A549 (cell line): Measurements from ENCODE around the gene PNP.

Source experiments
- CEBPB ChIP-seq, 2 experiments: fragments of >200 bp in 1 of 2; sonication (Bioruptor Twin) in 1 of 2; formaldehyde crosslinking in 1 of 2; IDR thresholded peaks; 2 replicates each; pipeline ENCODE4 v1.6.1; 2012 to 2016
- CTCF ChIP-seq: fragments of >200 bp; sonication (Bioruptor Twin); formaldehyde crosslinking; IDR thresholded peaks from 3 replicates; pipeline ENCODE4 v1.5.1; 2016
- EP300 ChIP-seq, 2 experiments: fragments of >200 bp; sonication (Bioruptor Twin); formaldehyde crosslinking; IDR thresholded peaks; 2 replicates in 1 of 2; 3 replicates in 1 of 2; pipeline ENCODE4 v1.6.1; 2016 to 2017
- ESRRA ChIP-seq: fragments of 150-350 bp; IDR thresholded peaks from 2 replicates; pipeline ENCODE4 v1.6.1; 2014; ENCODE audit warnings: mild to moderate bottlenecking, low read length, borderline replicate concordance
- HDAC2 ChIP-seq: fragments of 200-600 bp; sonication (generic); IDR thresholded peaks from 2 replicates; pipeline ENCODE4 v1.6.1; 2016
- JUN ChIP-seq, 2 experiments: fragments of >200 bp; sonication (Bioruptor Twin); formaldehyde crosslinking; IDR thresholded peaks; 2 replicates in 1 of 2; 3 replicates in 1 of 2; pipeline ENCODE4 v1.6.1; 2016 to 2017
- KDM1A ChIP-seq: fragments of 200-600 bp; sonication (generic); IDR thresholded peaks from 2 replicates; pipeline ENCODE4 v1.6.1; 2016; ENCODE audit warnings: low read depth, mild to moderate bottlenecking
- PBX3 ChIP-seq: IDR thresholded peaks from 2 replicates; pipeline ENCODE4 v1.6.1; 2012
- POLR2A ChIP-seq: IDR thresholded peaks from 2 replicates; pipeline ENCODE4 v1.6.1; 2012; ENCODE audit warnings: mild to moderate bottlenecking, low read length
- USF2 ChIP-seq: fragments of 450-650 bp; IDR thresholded peaks from 2 replicates; pipeline ENCODE4 v1.6.1; 2014; ENCODE audit warnings: antibody characterized with exemption

GRCh38 chr14:20429801-20430669 is 39.2 kb upstream of the PNP start:
- TF ChIP-seq USF2 (no peak), CTCF (no peak), JUN (IDR thresholded peaks at IDR 0.05) (no peak), KDM1A (no peak), HDAC2 (no peak), EP300 (IDR thresholded peaks at IDR 0.05) (no peak), PBX3 (no peak), ESRRA (no peak), CEBPB (IDR thresholded peaks at IDR 0.05) (no peak), POLR2A (no peak)
